Choroid plexus epithelial cell (primary cell): Measurements from ENCODE around the gene SHC2.

Source experiments
- DNase-seq: peaks from one replicate; pipeline ENCODE4 v3.0.0-alpha.2; 2010; ENCODE audit warnings: low read depth
- H3K4me3 ChIP-seq: 2 replicates; pipeline ENCODE4 v1.5.1; 2011; ENCODE audit warnings: low read depth, mild to moderate bottlenecking, control low read depth, low read length, moderate library complexity
- TF ChIP-seq, protein P1 (sequence below): conservative IDR thresholded peaks from 2 replicates; pipeline ENCODE4 v1.5.1; 2011; ENCODE audit warnings: low read depth, mild to moderate bottlenecking, control low read depth, inconsistent platforms, low read length, moderate library complexity

Gene SHC2

GRCh38 chr19:391726-392374, 69.0 kb downstream of the SHC2 start:
- no peak for DNase-seq
- H3K4me3 ChIP-seq = no peak overlapping the region
- TF ChIP-seq, protein P1, sequence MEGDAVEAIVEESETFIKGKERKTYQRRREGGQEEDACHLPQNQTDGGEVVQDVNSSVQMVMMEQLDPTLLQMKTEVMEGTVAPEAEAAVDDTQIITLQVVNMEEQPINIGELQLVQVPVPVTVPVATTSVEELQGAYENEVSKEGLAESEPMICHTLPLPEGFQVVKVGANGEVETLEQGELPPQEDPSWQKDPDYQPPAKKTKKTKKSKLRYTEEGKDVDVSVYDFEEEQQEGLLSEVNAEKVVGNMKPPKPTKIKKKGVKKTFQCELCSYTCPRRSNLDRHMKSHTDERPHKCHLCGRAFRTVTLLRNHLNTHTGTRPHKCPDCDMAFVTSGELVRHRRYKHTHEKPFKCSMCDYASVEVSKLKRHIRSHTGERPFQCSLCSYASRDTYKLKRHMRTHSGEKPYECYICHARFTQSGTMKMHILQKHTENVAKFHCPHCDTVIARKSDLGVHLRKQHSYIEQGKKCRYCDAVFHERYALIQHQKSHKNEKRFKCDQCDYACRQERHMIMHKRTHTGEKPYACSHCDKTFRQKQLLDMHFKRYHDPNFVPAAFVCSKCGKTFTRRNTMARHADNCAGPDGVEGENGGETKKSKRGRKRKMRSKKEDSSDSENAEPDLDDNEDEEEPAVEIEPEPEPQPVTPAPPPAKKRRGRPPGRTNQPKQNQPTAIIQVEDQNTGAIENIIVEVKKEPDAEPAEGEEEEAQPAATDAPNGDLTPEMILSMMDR = no peak

DNA sequence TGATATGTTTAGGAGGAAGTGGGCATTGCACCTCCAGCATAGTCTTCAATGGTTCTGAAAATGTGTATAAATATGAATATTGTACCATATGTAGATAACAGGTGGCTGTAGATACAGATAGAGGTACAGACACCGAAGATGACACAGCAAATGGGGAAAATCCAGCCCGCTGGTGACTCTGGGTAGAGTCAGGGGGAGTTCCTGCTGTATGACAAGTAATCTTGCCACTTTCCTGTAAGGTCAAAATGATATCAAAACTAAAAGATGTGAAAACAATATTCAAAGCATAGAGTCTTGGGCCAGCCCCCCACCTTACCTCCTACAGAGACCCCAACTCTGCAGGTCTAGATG, 69.7 kb downstream of the SHC2 start:
- DNase-seq = no peak
- TF ChIP-seq, protein P1 = no peak

DNA sequence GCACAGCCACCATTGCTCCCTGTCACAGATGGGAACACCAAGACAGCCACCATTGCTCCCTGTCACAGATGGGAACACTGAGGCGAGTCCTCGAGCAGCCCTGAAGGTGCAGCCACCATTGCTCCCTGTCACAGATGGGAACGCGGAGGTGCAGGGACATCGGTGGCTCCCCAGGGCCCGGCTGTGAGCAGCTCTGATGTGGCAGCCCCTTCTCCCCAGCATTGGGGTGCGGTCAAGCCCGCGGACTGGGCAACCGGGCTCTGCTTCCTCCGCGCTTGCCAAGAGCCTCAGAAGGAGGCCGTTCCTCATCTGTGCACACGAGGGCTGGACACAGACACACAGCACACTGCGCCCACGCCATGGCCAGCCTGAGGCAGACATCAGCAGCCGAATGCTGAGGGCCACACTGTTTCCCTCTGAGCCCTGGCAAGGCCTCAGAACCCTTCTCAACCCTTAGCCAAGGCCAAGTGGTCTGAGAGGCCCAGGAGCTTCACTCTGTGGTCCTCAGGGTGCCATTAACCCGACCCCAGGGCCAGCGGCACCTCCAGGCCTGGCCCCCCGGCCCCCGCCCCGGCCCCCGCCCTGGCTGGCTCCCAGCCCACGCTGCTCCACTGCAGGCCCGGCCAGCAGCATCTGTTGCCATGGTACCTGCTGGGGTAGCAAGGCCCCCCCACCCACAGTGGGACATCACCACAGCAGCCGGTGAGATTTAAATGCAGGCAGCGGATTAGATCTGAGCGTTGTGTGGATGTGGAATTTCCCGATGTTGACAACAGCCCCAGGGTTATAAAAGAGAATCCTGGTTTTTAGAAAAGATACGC, 70.2 kb downstream of the SHC2 start:
- TF ChIP-seq, protein P1 = no peak
- no peak overlapping the region for H3K4me3 ChIP-seq
- DNase-seq = no peak

More for the DNA sequence above, 69.7 kb downstream of the SHC2 start:
- H3K4me3 ChIP-seq = no peak overlapping the region

GRCh38 chr19:389935-390289, 70.9 kb downstream of the SHC2 start:
- no peak for DNase-seq
- no peak overlapping the region for H3K4me3 ChIP-seq
- TF ChIP-seq, protein P1 = no peak

DNA sequence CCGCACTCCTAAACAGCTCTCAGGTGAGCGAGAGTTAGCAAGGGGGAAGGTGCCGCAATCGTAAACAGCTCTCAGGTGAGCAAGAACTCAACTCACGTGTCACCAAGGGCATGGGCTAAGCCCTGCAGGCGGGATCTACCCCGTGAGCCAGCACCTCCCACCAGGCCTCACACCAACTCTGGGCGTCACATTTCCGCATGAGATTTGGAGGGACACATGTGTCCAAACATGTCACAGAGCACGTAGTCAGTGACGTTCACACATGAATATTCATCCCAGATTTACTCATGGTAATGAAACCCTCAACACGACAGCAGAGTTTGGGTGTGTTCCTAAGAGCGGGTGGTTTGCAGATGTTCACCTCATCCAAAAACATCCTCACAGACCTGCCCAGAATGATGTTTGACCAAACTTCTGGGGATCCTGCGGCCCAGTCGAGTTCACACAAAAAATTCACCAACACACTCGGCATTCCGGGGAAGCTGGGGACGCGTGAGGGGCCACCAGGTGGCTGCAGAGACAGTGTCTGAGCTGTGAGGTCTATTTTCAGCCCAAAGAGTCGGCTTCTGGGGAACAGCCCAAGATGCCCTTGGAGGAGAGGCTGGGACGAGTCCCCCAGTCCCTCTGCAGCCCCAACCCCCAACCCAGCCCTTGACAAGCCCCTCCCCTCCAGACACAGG, 71.4 kb downstream of the SHC2 start:
- no peak overlapping the region for H3K4me3 ChIP-seq
- no peak for DNase-seq
- TF ChIP-seq, protein P1 = no peak

GRCh38 chr19:388691-389090, 72.1 kb downstream of the SHC2 start:
- no peak overlapping the region for H3K4me3 ChIP-seq
- no peak for DNase-seq
- TF ChIP-seq, protein P1 = no peak
